ENCODE measurements around the gene ELN. TPM values are rescaled to one million over a fixed set of nuclear protein-coding genes. Genes with fewer than 3 reads are reported as not detected.
A peak's percentile ranks its signal among the peaks of the same experiment; 100 is the strongest.

The ELN gene
- total and polyA plus RNA-seq, 9 of the 15 experiments (the other 6 are each of a cell fraction or from before 2014, with no cell fraction given), result 0.20 TPM; not detected in 8

- Histone ChIP-seq H3K36me3 (ENCODE audit: control insufficient read depth, insufficient read depth, low read length) (no peaks in the 10 kb centered on the region), H3K9me3 (replicated peaks; ENCODE audit: control insufficient read depth, insufficient read depth, low read depth, low read length) (no peaks in the 10 kb centered on the region), H3K9me1 (ENCODE audit: control insufficient read depth, insufficient read depth, low read length) (no peaks in the 10 kb centered on the region), H3K4me1 (replicated peaks in 1 of 2; ENCODE audit: control insufficient read depth in 2 of 2, insufficient read depth in 2 of 2, low read length in 2 of 2) (peaks cover 0 to 21% of the 10 kb centered on the region in 2 experiments; a peak in 1 of 5 replicates), H3K4me3 (no peak overlapping the region), H4K20me1 (replicated peaks; ENCODE audit: control insufficient read depth, insufficient read depth, low read length) (peaks cover 24% of the 10 kb centered on the region), H3K9ac (ENCODE audit: insufficient read depth in 1 of 2, low read depth in 2 of 2, low read length in 2 of 2) (no peak overlapping the region), H3K79me2 (ENCODE audit: control insufficient read depth, insufficient read depth, low read length) (no peaks in the 10 kb centered on the region), H3K27ac (ENCODE audit: extremely low read depth, low read depth, low read length) (no peak overlapping the region), H2AFZ (ENCODE audit: low read depth, low read length) (no peak overlapping the region), H3K27me3 (ENCODE audit: control insufficient read depth in 2 of 2, insufficient read depth in 2 of 2, low read length in 2 of 2) (peaks cover 53 to 82% of the 10 kb centered on the region in 2 experiments), H3K4me2 (ENCODE audit: insufficient read depth, low read length) (no peak overlapping the region)
- ChIA-PET CTCF (ENCODE audit: low intra/inter-chr PET ratio) (no interaction called here), POLR2A (no interaction called here)
- no peak for FAIRE-seq
- in situ Hi-C loops (cut with MboI) (loop anchor here (5.0 kb wide), 1 partner anchor 141 kb away; no protein-coding TSS in a partner anchor), intact Hi-C loops (cut with micrococcal nuclease) (no loop called here)
- no TSS peak for BruUV-seq (replicated peaks)
- under 1% methylated on average over 11 of the region's 12 CpGs for WGBS (ENCODE audit: insufficient coverage, low coverage, missing lambda C conversion rate)
- TF ChIP-seq NFIX (CRISPR knock-in tag; IDR thresholded peaks at IDR 0.05; ENCODE audit: low read depth), result no peak
- peak; percentile 61; the same call in 1 of the 2 replicates for TF ChIP-seq ZKSCAN8 (CRISPR knock-in tag; IDR thresholded peaks at IDR 0.05)
- TF ChIP-seq, protein P1, sequence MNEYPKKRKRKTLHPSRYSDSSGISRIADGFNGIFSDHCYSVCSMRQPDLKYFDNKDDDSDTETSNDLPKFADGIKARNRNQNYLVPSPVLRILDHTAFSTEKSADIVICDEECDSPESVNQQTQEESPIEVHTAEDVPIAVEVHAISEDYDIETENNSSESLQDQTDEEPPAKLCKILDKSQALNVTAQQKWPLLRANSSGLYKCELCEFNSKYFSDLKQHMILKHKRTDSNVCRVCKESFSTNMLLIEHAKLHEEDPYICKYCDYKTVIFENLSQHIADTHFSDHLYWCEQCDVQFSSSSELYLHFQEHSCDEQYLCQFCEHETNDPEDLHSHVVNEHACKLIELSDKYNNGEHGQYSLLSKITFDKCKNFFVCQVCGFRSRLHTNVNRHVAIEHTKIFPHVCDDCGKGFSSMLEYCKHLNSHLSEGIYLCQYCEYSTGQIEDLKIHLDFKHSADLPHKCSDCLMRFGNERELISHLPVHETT (CRISPR knock-in tag; conservative IDR thresholded peaks at IDR 0.05 in 1 of 2, IDR thresholded peaks at IDR 0.05 in 1 of 2), result no peak
- TF ChIP-seq ZNF239 (CRISPR knock-in tag; IDR thresholded peaks at IDR 0.05), result no peak
- TF ChIP-seq ILK (tag; IDR thresholded peaks at IDR 0.05; ENCODE audit: borderline replicate concordance, low read depth), result no peak
- TF ChIP-seq POLR2B (IDR thresholded peaks at IDR 0.05; ENCODE audit: low read depth, partially characterized antibody), result no peak
- TF ChIP-seq, protein P2, sequence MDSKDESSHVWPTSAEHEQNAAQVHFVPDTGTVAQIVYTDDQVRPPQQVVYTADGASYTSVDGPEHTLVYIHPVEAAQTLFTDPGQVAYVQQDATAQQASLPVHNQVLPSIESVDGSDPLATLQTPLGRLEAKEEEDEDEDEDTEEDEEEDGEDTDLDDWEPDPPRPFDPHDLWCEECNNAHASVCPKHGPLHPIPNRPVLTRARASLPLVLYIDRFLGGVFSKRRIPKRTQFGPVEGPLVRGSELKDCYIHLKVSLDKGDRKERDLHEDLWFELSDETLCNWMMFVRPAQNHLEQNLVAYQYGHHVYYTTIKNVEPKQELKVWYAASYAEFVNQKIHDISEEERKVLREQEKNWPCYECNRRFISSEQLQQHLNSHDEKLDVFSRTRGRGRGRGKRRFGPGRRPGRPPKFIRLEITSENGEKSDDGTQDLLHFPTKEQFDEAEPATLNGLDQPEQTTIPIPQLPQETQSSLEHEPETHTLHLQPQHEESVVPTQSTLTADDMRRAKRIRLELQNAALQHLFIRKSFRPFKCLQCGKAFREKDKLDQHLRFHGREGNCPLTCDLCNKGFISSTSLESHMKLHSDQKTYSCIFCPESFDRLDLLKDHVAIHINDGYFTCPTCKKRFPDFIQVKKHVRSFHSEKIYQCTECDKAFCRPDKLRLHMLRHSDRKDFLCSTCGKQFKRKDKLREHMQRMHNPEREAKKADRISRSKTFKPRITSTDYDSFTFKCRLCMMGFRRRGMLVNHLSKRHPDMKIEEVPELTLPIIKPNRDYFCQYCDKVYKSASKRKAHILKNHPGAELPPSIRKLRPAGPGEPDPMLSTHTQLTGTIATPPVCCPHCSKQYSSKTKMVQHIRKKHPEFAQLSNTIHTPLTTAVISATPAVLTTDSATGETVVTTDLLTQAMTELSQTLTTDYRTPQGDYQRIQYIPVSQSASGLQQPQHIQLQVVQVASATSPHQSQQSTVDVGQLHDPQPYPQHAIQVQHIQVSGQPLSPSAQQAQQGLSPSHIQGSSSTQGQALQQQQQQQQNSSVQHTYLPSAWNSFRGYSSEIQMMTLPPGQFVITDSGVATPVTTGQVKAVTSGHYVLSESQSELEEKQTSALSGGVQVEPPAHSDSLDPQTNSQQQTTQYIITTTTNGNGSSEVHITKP (IDR thresholded peaks at IDR 0.05; ENCODE audit: partially characterized antibody), result peak; percentile 55
- peak; percentile 77 for TF ChIP-seq EGR1 (conservative IDR thresholded peaks at IDR 0.05)
- peak in 3 of 4 experiments; percentile 49 to 51 (median 50) for DNase-seq (ENCODE audit: extremely low read depth in 1 of 4, low spot score in 3 of 4)
- no peak for ATAC-seq
Measured at GRCh38 chr7:74023092-74023536, 4.9 kb upstream of the ELN start.
